NCI-H1417 treated with DMSO at 0.1 percent for 48 hours (cell line): Measurements from ENCODE around the gene PARP3.
"Not testable (repeated sequence)": the region's sequence is repeated elsewhere in the genome, so short reads cannot be mapped to it uniquely, and the experiment has no call there.

Source experiments
- DNase-seq: peaks from one replicate; lab custom pipeline; 2025; lab: John Stamatoyannopoulos, UW

PARP3 gene

DNA sequence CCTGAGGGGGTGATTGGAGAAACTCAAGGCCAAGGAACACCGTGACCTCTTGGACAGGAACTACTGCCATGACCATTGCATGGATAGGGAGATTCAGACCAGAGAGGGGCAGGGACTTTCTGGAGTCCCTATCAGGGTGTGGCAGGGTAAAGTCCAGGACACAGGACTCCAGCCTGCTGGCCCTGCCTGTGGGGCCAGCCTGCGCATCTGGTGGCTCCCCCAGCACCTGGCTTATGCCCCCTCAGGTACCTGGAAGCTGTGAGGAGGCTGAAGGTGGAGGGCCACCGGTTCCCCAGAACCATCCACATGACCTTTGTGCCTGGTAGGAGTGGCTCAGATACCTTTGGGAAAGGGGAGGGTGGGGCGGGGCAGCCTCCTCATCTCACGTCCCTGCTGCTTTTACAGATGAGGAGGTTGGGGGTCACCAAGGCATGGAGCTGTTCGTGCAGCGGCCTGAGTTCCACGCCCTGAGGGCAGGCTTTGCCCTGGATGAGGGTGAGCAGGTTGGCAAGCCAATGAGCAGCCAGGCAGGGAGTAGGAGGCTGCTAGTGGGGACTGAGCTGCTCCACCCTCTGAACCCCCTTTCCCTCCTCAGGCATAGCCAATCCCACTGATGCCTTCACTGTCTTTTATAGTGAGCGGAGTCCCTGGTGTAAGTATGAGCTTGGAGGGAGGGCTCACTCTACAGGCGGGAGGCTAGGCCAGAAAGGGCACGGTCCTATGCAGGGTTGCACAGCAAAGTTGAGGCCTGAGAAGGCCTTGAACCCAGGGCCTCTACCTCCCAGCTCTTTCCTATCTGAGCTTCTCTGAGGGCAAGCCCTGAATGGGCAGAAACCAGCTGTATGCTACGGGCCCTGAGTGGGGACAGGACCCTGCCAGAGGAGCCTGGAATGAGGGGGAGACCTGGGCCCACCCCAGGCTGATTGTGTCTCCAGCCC is 44.1 kb downstream of the PARP3 start:
- DNase-seq = no peak

DNA sequence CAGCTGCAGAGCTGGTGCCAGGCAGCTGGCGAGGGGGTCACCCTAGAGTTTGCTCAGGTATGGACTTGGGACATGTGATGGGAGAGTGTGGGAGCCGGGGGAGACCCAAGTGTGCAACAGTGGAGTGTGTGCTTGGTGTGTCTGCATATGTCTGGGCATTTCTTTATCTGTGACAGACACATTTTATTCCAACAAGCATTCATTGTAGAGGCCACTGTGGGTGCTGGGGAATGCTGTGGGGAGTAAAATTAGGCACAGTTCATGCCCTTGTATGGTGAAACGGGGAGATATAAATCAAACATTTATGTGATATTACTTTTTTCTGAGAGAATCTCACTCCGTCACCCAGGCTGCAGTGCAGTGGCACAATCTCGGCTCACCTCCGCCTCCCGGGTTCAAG is 45.4 kb downstream of the PARP3 start:
- DNase-seq = no peak

DNA sequence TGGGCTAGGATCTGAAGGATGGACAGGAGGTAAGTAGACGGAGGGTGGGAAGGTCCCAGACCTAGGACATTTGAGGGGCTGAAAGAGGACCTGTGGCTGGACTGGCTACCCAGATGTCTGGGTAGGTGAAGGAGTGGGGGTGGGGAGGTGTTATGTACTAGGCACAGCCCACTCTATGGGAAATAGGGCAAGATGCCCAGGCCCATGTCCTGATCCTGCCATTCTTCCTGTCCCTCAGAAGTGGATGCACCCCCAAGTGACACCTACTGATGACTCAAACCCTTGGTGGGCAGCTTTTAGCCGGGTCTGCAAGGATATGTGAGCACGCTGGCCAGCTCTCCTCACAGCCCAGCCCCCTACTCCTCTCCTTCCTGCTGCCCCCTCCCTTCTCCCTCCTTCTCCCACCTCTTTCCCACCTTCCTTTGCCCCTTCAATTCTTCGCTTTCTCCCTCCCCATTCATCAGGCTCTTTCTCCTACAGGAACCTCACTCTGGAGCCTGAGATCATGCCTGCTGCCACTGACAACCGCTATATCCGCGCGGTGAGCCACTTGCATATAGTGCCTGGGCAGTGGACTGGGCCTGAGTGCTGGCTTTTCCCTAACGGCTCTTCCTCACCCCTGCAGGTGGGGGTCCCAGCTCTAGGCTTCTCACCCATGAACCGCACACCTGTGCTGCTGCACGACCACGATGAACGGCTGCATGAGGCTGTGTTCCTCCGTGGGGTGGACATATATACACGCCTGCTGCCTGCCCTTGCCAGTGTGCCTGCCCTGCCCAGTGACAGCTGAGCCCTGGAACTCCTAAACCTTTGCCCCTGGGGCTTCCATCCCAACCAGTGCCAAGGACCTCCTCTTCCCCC is 46.4 kb downstream of the PARP3 start:
- DNase-seq = no peak

DNA sequence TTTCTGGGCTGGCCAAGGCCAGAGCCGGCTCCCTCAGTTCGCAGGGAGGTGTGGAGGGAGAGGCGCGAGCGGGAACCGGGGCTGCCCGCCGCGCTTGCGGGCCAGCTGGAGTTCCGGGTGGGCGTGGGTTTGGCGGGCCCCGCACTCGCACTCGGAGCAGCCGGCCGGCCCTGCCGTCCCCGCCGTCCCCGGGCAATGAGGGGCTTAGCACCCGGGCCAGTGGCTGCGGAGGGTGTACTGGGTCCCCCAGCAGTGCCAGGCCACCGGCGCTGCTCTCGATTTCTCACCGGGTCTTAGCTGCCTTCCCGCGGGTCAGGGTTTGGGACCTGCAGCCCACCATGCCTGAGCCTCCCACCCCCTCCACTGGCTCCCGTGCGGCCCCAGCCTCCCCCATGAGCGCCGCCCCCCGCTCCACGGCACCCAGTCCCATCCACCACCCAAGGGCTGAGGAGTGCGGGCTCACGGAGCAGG is 48.4 kb downstream of the PARP3 start:
- not testable (repeated sequence) for DNase-seq

DNA sequence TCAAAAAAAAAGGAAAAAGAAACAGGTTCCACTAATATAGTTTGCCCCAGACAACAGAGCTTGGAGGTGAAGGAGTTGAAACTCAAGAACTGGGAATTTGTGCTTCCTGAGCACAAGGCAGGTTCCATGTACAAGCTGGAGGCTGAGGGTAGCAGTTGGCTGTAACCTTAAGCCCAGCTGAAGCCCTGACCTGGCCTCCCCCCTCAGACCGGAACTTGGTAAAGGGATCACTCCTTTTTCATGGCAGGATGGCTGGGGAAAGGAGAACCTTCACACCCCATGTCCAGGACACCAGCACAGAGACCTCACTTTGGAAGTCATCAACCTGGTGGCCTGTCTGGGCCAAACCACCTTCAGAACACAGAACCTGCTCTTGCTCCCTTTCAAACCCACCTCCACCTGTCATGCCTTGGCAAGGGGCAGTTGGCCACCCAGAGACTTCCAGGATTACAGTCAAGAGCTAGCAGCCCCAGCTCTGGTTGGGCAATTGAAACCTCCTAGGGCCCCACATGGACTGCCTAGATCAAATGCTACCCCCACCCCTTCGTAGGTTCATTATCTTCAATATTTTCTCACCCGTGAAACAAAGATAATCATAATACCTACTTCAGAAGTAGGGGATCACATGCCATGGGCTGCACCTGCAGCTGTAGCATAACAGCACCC is 50.0 kb downstream of the PARP3 start:
- no peak for DNase-seq

DNA sequence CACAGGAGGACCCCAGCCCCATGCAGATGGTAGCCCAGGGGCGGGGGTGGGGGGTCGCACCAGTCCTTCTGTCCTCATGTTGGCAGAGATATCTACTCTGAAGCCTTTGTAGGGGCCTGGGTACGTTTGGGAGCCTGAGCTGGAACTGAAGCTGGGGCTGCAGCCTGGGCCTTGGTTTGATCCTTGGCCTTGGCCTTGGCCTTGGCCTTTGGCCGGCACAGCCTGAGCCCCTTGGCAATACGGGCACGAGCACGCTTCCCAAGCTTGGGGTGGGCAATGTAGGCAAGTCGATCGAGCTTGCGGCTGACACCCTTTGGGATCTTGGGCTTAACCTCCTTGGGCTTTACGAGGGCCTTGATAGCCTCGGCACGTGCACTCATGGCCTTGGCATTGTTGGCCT is 51.5 kb downstream of the PARP3 start:
- not testable (repeated sequence) for DNase-seq

DNA sequence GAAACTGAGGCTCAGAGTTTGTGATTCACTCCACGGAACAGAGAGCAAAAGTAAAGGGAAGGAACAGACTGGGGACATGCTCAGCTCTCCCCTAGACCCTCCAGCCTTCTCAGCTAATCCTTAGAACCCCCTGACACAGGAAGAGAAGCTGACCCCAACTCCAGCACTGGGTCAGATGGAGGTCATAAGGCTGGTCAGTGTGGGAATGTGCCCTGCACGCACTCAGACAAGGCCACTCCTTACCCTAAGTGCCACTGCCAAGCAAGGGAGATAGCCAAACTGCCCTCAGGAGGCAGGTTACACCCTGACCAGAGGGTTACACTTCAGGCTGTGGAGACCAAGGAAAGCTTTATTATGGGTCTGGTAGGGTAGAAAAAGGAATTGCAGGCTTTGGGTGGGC is 52.4 kb downstream of the PARP3 start:
- no peak for DNase-seq

DNA sequence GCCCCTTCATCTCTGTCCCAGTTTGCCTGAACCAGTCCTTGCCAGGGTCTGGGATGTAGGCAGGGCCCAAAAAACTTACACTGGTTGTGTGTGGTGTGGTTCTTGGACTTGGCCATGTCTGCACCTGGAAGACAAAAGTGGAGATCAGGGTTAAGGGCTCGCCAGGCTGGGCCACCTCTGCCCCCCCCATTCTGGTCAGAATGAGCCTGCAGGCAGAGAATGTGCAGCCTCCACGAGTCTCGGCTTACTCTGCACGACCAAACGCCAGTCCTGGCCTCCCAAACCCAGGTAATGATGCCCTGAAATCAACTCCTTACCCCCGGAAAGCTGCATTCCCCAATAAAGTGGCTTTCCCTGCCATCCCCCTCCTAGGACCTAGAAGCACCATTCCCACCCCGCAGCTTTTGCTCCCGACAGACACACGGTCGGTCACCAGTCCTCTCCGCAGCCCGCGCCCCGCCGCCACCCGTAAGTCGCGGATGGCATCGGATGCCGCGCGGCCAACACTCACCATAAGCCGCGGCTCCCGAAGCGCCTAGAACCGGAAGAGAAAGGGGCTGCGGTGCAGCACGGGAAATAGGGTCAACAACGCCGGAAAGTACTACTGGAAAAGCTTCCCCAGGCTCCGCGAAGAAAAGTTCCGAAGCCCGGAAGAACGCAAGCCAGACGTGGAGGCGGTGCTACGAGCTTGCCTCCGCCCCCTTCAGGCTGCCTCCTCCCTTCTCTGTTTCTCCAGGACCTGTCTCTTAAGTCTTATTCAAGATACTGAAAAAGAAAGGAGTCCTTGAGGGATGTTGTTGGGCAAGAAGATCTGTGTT is 53.4 kb downstream of the PARP3 start, which contains the start of gene RPL29:
Gene RPL29 (minus strand): TSS at position 550 of the 818 bp plus-strand sequence. CDS start 434 bp downstream, at position 116.
- DNase-seq = peak; percentile 60

DNA sequence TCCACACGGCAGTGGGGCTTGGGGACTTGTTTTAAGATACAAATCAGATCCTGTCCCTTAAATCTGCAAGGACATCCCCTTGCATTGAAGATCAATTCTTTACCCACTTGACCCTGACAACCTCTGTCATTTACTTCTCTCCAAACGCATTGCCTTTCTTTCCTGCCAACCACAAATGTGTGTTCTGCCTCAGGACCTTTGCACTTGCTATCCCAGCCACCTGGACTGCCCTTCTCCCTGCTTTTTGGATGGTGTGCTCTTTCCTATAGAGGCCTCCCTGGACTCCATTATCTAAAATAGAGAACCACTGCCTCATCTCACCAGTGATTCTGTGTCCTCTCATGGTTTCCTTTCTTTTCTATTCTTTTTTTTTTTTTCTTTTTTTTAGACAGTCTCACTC is 55.0 kb downstream of the PARP3 start:
- DNase-seq = no peak

DNA sequence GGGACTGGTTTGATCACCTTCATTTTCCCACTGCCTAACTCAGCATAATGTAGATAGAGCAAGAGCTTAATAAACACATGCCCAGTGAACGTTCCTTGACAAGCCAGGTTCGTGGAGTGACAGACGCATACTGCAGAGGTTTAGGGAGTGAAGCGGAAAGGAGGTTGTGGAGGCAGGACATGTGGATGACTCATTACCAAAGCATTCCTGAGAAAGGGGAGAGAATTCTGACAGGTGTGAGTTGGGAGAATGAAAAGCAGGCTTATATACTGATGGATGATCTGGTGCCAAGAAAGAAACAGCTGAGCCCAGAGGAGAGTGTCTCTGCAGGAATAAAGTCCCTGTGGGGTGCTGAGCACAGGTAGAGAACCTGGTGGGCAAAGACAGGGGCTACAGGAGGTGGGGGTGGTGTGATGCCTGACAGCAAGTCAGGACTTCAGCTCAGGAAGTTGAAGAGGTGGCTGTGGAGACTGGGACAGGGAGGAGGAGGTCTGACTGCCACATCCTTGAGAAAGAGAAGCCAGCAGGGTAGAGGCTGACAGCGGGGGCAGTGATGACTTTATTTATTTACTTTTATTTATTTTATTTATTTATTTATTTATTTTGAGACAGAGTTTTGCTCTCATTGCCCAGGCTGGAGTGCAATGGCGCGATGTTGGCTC is 55.9 kb downstream of the PARP3 start:
- no peak for DNase-seq
